Activated CD8-positive, alpha-beta memory T cell treated with anti-CD3 and anti-CD28 coated beads for 4 hours (primary cell): ENCODE data around the gene TRAP1.
"Not testable (repeated sequence)": the region's sequence is repeated elsewhere in the genome, so short reads cannot be mapped to it uniquely, and the experiment has no call there.

Experiments
- DNase-seq, 2 donors: peaks; one replicate each; pipeline ENCODE4 v3.0.0-alpha.2; 2020; ENCODE audit warnings: low read depth in 2 of 2

The TRAP1 gene

GRCh38 chr16:3673676-3674377 is 43.5 kb downstream of the TRAP1 start:
- DNase-seq = no peak

DNA sequence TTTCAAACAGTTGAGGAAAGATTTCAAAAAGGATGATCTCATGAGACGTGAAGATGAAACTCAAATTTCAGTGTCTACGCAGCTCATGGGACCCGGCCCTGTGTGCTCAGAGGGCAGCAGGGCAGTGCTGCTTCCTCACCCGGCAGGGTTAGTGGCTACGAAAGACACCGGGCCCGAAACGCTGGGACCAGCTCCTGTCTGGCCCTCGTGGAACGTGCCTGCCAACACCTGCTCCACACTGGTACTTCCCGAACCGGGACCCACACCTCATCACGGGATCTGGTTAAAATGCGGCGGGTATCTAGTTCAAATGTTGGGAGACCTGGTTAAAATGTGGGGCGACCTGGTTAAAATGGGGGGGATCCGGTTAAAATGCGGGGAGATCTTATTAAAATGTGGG is 44.1 kb downstream of the TRAP1 start:
- no peak for DNase-seq

GRCh38 chr16:3672571-3673041 is 44.7 kb downstream of the TRAP1 start:
- no peak for DNase-seq

DNA sequence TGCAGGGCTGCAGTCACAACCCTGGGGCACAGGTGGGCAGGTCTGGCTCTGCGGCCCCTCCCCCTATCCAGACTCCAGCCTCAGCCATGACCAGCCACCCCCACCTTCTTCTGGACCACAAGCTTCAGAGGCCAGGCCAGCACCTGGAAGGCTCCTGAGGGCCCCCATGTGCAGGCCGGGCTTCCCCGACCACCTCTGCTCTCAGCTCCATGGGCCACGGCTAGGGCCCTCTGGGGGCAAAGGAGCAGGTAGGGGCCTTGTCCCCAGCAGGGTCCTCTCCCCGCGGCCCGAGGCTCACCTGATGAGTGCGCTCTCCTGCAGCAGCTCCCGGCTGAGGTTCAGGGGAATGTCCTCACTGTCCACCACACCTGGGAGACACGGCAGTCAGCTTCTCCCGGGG is 45.9 kb downstream of the TRAP1 start:
- DNase-seq = no peak

DNA sequence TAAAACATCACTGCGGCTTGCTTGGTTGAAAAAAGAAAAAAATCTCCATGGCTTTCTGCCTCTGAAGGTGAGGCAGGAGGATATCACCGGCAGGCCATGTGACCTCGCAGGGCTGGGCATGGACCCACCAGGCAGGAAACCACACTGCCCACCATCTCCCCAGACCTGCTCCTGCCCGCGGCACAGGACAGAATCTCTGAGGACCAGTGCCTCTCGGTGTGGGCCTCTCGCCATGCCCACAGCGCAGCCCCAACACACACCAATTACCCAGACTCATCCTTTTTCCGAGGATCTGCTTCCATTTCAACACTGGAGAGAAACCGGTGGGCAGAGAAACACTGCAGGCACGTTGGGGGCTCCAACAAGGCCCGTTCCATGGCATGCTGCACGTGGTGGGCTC is 46.6 kb downstream of the TRAP1 start:
- no peak for DNase-seq

GRCh38 chr16:3669082-3669481 is 48.2 kb downstream of the TRAP1 start:
- DNase-seq = no peak

DNA sequence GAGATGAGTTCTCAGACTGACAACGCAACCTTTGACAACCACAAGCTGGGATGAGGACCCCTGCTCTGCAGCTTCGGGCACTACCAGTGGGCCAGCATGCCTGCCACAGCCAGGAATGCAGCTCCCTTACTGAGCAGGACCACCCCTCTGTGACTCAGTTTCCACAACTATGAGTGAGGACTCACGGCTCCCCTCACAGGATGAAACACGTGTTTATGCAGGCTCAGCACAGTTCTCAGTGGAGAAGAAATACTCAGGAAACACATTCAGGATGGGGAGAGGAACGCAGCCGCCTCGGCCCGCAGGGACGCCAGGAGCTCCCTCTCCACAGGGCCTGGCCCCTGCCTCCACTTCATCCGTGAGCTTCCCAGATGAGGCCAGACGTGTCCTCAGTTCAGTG is 48.7 kb downstream of the TRAP1 start:
- DNase-seq = no peak

DNA sequence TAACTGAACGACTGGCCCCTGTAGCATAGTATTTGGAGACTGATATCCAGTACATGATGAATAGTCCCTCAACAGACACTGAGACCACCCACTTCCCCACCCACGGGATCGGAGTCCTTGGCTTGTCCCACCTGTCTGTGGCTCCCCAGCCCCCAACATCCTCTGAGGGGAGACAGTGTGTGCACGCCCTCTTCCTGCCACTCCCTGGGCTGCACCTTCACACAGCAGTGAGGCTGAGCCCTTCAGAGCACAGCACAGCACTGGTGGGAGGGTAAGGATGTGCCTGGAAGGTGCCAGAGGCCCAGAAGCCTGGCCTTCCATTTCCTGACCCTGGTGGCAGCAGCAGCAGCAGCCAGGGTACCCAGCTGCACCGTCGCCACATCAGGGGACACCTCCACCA is 51.8 kb downstream of the TRAP1 start:
- peak in 1 of 2 donors; percentile 25 for DNase-seq

DNA sequence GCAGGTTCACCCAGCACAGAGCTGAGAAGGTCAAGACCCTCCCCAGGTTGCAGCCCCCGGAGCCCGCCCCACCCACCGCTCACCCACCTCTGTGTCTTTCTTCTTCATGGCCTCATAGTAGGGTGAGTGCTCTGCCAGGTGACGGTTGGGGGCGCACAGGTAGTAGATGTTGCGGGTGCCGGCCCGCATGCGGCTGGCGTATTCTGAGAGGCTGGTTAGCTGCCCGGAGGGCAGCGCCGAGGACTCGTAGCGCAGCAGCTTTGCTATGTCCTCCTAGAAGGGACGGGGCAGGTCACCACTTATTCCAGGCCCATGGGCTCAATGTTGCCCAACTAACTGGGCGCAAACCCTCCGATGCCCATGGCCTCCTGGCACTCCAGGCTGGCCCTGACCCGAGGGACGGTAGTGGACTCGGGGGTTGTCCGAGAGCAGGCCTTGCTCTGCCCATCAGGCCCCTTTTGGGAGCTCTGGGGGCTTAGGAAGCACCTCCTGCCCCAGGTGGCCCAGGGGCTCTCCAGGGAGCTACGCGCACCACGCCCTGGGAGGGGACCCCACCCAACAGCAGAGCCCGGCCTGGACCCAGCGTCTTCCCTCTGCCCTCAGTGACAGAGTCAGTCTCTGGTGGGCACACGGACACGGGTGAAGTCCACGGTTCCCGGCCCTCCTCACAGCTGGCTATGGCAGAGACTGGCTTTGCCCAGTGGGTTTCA is 53.0 kb downstream of the TRAP1 start:
- no peak for DNase-seq

DNA sequence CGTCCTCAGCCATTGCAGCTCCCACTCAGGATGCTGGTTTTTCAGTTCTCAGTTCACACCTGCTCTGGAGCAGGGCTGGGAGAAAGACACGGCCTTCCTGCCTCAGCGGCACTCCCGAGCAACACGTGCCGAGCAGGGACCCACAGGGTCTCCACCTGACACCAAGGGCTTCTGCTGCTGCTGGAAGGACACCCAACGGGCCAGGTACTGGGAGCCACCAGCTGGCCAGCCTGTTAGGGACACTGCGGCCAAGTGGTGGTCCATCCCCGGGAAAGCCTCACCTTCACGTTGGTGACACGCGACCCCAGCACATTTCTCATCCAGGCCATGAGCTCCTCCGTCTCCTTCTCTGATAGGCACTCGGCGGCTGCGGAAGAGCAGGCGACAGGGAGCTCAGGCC is 54.7 kb downstream of the TRAP1 start:
- no peak for DNase-seq

DNA sequence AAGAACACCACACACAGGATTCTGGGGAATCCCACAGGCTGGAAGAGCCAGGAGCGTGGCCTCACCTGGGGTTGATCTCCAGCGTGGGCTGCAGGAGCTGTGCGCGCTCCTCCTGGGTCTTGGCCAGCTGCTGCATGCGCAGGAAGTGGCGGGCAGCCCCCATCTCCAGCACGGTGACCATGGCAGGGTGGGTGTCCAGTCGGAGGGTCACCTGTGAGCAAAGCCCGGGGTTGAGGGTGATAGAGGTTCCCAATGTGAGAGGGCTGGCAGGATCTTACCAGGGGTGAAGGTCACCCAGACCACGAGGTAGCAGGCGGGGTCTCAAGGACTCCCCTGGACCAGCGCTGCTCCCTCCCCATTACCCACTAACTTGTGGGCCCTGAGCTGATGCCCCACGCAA is 55.4 kb downstream of the TRAP1 start:
- DNase-seq = no peak

GRCh38 chr16:3661311-3661710 is 56.0 kb downstream of the TRAP1 start:
- DNase-seq = no peak

GRCh38 chr16:3659251-3659650 is 58.1 kb downstream of the TRAP1 start:
- DNase-seq = no peak

DNA sequence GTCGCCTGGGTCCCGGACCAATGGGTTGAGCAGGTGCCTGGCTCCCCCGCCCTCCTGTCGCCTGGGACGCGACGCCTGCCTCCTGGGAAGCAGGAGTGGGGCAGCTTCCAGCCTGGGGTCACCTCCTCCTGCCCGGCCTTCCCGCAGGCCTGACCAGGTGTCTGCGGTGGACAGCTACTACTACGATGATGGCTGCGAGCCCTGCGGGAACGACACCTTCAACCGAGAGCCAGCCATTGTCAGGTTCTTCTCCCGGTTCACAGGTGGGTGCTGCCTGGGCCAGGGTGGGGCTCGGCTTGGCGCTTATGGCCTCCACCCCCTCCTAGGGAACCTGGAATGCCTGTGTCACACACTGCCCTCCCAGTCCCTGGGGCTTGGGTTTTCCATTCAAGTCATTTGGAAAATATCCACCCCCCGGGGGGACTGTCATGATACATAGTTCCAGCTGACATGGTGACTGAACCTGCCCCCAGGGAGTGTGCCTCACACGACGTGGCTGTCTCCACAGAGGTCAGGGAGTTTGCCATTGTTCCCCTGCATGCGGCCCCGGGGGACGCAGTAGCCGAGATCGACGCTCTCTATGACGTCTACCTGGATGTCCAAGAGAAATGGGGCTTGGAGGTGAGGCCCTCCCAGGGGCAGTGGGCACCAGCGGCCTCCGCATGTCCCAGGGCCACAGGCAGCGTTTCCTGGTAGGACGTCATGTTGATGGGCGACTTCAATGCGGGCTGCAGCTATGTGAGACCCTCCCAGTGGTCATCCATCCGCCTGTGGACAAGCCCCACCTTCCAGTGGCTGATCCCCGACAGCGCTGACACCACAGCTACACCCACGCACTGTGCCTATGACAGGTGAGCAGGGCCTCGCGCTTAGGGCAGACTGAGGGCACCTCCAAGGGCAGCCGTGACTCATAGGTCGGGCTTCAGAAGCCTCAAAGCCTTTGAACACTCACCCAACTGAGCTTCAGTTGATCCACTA is 60.5 kb downstream of the TRAP1 start:
- peak in 1 of 2 donors; percentile 50 for DNase-seq

DNA sequence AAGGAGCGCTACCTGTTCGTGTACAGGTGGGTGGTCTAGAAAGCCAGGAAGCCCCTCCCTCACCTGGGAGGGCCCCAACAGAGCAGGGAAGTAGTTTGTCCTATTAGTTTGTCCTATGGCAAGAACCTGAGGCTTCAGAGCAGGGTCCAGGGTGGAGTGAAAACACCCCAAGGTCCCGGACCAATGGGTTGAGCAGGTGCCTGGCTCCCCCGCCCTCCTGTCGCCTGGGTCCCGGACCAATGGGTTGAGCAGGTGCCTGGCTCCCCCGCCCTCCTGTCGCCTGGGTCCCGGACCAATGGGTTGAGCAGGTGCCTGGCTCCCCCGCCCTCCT is 61.2 kb downstream of the TRAP1 start:
- DNase-seq = not testable (repeated sequence)

DNA sequence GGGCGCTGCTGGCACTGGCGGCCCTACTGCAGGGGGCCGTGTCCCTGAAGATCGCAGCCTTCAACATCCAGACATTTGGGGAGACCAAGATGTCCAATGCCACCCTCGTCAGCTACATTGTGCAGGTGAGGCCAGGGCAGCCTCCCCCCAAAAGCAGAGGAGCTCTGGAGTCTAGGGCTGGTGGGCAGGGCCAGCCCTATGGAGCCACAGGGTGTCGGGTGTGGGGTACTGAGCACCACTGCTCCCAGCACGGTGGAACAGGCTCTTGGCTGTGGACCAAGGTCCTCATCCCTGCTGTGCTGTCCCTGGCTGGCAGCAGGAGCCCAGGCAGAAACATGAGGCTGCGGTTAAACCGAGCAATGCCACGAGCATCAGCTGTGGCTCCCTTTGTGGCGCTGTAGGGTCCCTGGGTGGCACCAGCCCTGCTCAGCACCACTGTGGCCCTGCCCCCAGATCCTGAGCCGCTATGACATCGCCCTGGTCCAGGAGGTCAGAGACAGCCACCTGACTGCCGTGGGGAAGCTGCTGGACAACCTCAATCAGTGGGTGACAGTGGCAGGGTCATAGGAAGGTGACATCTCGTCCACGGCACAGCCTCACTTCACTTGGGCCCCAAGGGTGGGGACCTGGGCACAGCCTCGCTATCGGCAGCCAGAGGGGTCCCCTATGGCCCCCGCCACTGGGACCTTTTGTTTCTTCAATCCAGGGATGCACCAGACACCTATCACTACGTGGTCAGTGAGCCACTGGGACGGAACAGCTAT is 61.7 kb downstream of the TRAP1 start:
- DNase-seq = no peak

DNA sequence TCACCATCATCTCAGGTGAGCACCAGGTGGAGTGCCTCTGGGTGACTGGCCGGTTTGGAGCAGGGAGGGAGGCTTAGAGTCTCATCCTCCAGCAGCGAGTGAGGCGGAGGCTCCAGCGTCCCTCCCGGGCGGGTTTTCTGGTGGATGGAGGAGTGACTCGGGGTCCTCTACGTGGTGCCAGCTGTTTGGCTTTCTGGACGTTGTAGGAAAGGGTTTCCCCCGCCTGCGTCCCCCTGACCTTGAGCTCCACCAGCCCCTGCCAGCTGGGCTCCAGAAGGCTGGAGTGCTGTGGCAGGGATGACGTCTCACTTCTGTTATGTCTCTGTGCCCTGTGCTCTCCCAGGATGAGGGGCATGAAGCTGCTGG is 62.3 kb downstream of the TRAP1 start:
- DNase-seq = no peak

GRCh38 chr16:3654249-3654991 is 62.9 kb downstream of the TRAP1 start, which contains the start of gene DNASE1:
Gene DNASE1, plus strand, starts transcription at chr16:3654691. Its CDS starts 683 bp downstream, at chr16:3655374.
- peak in 1 of 2 donors; percentile 11 for DNase-seq

GRCh38 chr16:3652373-3653195 is 64.7 kb downstream of the TRAP1 start:
- no peak for DNase-seq
